Neural progenitor cell (in vitro differentiated cells): ENCODE results near the gene ALDH2. TPM values are rescaled to one million over a fixed set of nuclear protein-coding genes. Genes with fewer than 3 reads are reported as not detected.

Experiments
- DNase-seq: peaks from one replicate; pipeline ENCODE4 v3.0.0-alpha.2; 2016; ENCODE audit warnings: low spot score
- H2AFZ ChIP-seq: fragments of 200-600 bp; sonication (generic); replicated peaks from 2 replicates; pipeline ENCODE4 v1.6.1; 2016; ENCODE audit warnings: antibody characterized with exemption
- H3F3A ChIP-seq: fragments of 200-600 bp; sonication (generic); 2 replicates; pipeline ENCODE4 v1.6.1; 2016; ENCODE audit warnings: antibody characterized with exemption, low read depth
- H3K27ac ChIP-seq: fragments of 200-600 bp; sonication (generic); 2 replicates; pipeline ENCODE4 v1.5.1; 2016; ENCODE audit warnings: mild to moderate bottlenecking
- H3K27me3 ChIP-seq: fragments of 200-600 bp; sonication (generic); 2 replicates; pipeline ENCODE4 v1.6.1; 2016; ENCODE audit warnings: mild to moderate bottlenecking, moderate library complexity
- H3K36me3 ChIP-seq: fragments of 200-600 bp; sonication (generic); 2 replicates; pipeline ENCODE4 v1.5.1; 2016
- H3K4me1 ChIP-seq: fragments of 200-600 bp; sonication (generic); 2 replicates; pipeline ENCODE4 v1.6.1; 2016; ENCODE audit warnings: mixed run types
- H3K4me2 ChIP-seq: fragments of 200-600 bp; sonication (generic); 2 replicates; pipeline ENCODE4 v1.6.1; 2016
- H3K4me3 ChIP-seq: fragments of 200-600 bp; sonication (generic); 2 replicates; pipeline ENCODE4 v1.5.1; 2016
- H3K79me2 ChIP-seq: fragments of 200-600 bp; sonication (generic); 2 replicates; pipeline ENCODE4 v1.6.1; 2016; ENCODE audit warnings: low read depth
- H3K9ac ChIP-seq: fragments of 200-600 bp; sonication (generic); 2 replicates; pipeline ENCODE4 v1.6.1; 2016
- H3K9me3 ChIP-seq: fragments of 200-600 bp; sonication (generic); 2 replicates; pipeline ENCODE4 v1.5.1; 2016; ENCODE audit warnings: low read depth
- H4K20me1 ChIP-seq: fragments of 200-600 bp; sonication (generic); 2 replicates; pipeline ENCODE4 v1.6.1; 2016; ENCODE audit warnings: low read depth
- H3K27ac Mint-ChIP-seq: 3 replicates; pipeline ENCODE4 v1.8.0; 2021; ENCODE audit warnings: mixed read lengths
- H3K27me3 Mint-ChIP-seq: 2 replicates; pipeline ENCODE4 v1.8.0; 2022; ENCODE audit warnings: low read depth, mild to moderate bottlenecking, inconsistent platforms, moderate library complexity, mixed read lengths; ENCODE audit not compliant: insufficient read depth
- H3K36me3 Mint-ChIP-seq: 3 replicates; pipeline ENCODE4 v1.8.0; 2021; ENCODE audit warnings: mixed read lengths
- H3K4me1 Mint-ChIP-seq: 3 replicates; pipeline ENCODE4 v1.8.0; 2021; ENCODE audit warnings: mixed read lengths
- H3K4me3 Mint-ChIP-seq: 3 replicates; pipeline ENCODE4 v1.8.0; 2021; ENCODE audit warnings: mild to moderate bottlenecking, moderate library complexity, mixed read lengths
- H3K9me3 Mint-ChIP-seq: 3 replicates; pipeline ENCODE4 v1.8.0; 2020; ENCODE audit warnings: mixed read lengths
- EZH2 ChIP-seq: fragments of 200-600 bp; sonication (generic); IDR thresholded peaks from 2 replicates; pipeline ENCODE4 v1.6.1; 2017; ENCODE audit warnings: antibody characterized with exemption, mild to moderate bottlenecking, moderate library complexity
- EZH2phosphoT487 ChIP-seq: fragments of 200-600 bp; sonication (generic); IDR thresholded peaks from 2 replicates; pipeline ENCODE4 v1.6.1; 2017; ENCODE audit warnings: antibody characterized with exemption
- total RNA-seq: library from RNA; depleted of rRNA; stranded (reverse); fragments of >200 nt; gene quantifications from 2 replicates; pipeline ENCODE4 v1.2.3, GENCODE V29; 2015; ENCODE audit warnings: low replicate concordance
- TF ChIP-seq, protein P1 (sequence below): fragments of 200-600 bp; sonication (generic); IDR thresholded peaks from 2 replicates; pipeline ENCODE4 v1.5.1; 2017; ENCODE audit warnings: antibody characterized with exemption, mild to moderate bottlenecking

ALDH2 gene
- total RNA-seq, 1 donor from 2014 or later: 60.0 TPM

DNA sequence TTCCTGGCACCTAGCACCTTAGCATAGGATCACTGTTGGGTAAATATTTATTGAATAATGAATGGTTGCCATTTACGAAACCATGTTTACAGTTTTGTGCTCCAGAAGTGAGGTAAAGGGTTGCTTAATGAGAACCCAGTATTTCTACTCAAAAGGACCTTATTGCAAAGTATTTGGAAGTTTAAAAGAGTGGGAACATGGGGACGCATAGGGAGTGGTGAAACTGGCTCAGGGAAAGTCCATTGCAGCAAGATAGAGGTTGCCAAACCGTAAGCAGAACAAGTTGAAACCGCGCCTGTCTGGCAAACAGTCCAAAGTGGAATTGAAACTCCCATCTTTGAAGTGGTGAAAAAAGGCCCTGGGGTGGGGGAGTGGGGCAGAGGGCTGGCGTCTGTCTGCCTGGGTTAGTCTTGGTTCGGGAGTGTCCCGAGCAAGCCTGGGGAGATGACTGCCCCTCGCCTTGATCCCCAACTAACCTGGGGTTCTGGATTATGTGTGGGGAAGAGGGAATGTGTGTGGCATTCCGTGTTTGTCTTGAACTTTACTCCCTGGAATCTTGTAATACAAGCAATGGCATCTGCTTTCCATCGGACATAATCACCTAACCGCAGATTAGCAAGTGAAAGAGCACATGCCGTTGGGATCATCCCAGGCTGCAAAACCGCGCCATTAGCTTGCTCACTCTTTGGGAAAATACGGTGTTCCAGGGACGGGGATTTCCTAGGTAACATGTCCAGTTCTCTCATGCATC lies 7.2 kb downstream of the ALDH2 start:
- Histone ChIP-seq H3K4me1 (peaks cover 8% of the 10 kb centered on the region), H3K79me2 (peaks cover 40% of the 10 kb centered on the region), H3K9ac (no peak overlapping the region), H3K4me3 (no peak overlapping the region), H2AFZ (no peak overlapping the region), H3K4me2 (no peak overlapping the region), H3K9me3 (no peaks in the 10 kb centered on the region), H3K36me3 (no peaks in the 10 kb centered on the region), H3K27me3 (no peaks in the 10 kb centered on the region), H3K27ac (no peak overlapping the region), H3F3A (peaks cover 6% of the 10 kb centered on the region), H4K20me1 (peaks cover 32% of the 10 kb centered on the region)
- Mint-ChIP-seq H3K27me3 (peaks cover 4% of the 10 kb centered on the region), H3K9me3 (no peaks in the 10 kb centered on the region), H3K27ac (no peak overlapping the region), H3K4me1 (peaks cover 18% of the 10 kb centered on the region), H3K36me3 (peaks cover 9% of the 10 kb centered on the region), H3K4me3 (no peak overlapping the region)
- peak; percentile 37 for DNase-seq
- TF ChIP-seq, protein P1, sequence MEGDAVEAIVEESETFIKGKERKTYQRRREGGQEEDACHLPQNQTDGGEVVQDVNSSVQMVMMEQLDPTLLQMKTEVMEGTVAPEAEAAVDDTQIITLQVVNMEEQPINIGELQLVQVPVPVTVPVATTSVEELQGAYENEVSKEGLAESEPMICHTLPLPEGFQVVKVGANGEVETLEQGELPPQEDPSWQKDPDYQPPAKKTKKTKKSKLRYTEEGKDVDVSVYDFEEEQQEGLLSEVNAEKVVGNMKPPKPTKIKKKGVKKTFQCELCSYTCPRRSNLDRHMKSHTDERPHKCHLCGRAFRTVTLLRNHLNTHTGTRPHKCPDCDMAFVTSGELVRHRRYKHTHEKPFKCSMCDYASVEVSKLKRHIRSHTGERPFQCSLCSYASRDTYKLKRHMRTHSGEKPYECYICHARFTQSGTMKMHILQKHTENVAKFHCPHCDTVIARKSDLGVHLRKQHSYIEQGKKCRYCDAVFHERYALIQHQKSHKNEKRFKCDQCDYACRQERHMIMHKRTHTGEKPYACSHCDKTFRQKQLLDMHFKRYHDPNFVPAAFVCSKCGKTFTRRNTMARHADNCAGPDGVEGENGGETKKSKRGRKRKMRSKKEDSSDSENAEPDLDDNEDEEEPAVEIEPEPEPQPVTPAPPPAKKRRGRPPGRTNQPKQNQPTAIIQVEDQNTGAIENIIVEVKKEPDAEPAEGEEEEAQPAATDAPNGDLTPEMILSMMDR: no peak
- TF ChIP-seq EZH2phosphoT487: no peak
- no peak for TF ChIP-seq EZH2

DNA sequence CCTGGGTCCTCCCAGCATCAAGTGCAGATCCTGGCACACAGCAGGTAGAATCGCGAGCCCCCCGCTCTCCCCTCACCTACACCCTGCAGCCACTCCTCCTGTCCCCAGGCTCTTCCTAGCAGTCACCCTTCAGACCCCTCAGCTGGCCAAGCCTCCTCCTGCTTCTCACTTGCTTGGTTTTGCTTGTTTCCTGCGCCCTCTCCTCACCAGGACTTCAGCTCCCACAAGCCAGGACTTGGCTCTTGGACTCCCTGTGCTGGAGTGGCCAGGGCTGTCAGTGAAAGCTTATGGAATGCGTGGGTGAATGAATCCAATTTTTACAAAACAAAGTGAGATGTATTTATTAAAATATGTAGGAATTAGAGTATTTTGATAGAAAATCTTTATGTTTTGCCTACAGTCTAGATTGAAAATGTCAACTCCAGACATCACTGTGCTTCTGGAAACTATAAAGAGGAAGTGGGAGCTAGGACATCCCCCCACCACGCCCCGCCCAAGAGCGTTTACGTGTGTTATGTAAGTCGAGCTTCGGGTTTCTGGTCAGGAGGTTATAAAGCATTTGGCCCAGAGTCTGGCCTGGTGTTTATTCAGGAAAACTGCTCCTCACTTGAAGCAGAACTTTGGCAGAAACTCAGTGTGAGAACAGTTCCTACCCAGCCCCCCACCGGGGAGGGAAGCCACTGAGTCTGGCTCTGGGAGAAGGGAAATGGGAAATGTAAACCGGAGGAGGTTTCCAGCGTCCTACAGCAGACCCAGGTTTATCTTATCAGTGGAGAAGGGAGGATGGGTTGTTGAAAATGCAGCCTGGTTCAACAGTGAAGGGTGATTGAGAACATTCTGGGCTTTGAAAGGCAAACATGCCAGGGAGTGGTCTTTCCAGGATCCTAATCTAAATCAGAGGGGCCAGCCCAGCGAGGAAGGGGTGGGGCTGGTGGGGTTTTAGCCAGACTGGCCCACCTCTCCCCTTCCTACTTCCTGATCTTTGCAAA lies 8.8 kb downstream of the ALDH2 start:
- no peak for DNase-seq
- Histone ChIP-seq H3K27me3 (no peaks in the 10 kb centered on the region), H3K4me1 (peaks cover 8% of the 10 kb centered on the region), H3K79me2 (peaks cover 25% of the 10 kb centered on the region), H2AFZ (no peak overlapping the region), H3K36me3 (no peaks in the 10 kb centered on the region), H4K20me1 (peaks cover 30% of the 10 kb centered on the region), H3K4me2 (no peak overlapping the region), H3K9me3 (no peaks in the 10 kb centered on the region), H3K27ac (no peak overlapping the region), H3K4me3 (no peak overlapping the region), H3F3A (peaks cover 6% of the 10 kb centered on the region), H3K9ac (no peak overlapping the region)
- TF ChIP-seq, protein P1: no peak
- TF ChIP-seq EZH2phosphoT487 (no peak), EZH2 (no peak)
- Mint-ChIP-seq H3K36me3 (peaks cover 10% of the 10 kb centered on the region), H3K4me3 (no peak overlapping the region), H3K9me3 (no peaks in the 10 kb centered on the region), H3K27me3 (no peaks in the 10 kb centered on the region), H3K27ac (no peak overlapping the region), H3K4me1 (peaks cover 18% of the 10 kb centered on the region)

DNA sequence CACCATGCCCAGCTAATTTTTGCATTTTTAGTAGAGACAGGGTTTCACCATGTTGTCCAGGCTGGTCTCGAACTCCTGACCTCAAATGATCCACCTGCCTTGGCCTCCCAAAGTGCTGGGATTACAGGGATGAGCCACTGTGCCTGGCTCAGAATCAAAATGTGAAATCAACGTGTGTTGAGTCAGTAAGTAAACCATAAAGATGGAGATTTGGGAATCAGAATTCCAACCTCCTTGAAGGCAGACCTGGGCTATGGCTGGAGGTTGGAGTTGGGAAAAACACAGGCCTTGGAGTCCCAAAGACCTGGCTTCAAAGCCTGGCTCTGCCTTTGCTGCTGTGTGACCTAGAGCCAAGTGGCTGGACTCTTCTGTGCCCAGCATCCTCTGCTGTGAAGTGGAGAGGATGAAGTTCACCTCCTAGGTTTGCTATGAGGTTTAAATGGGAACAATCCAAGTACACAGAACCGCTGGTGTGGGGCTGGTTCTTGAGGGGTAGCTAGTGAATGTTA lies 10.2 kb downstream of the ALDH2 start:
- no peak overlapping the region for H3K27ac ChIP-seq
- H3K4me1 Mint-ChIP-seq: peaks cover 18% of the 10 kb centered on the region
- no peak overlapping the region for H3K4me2 ChIP-seq
- H3K27me3 Mint-ChIP-seq: no peaks in the 10 kb centered on the region
- peaks cover 8% of the 10 kb centered on the region for H3K4me1 ChIP-seq
- H3K27ac Mint-ChIP-seq: peak overlapping the region; percentile 53
- H3K79me2 ChIP-seq: peaks cover 15% of the 10 kb centered on the region
- no peak overlapping the region for H3K4me3 Mint-ChIP-seq
- H3K36me3 ChIP-seq: no peaks in the 10 kb centered on the region
- no peak for DNase-seq
- H4K20me1 ChIP-seq: peaks cover 26% of the 10 kb centered on the region
- H3F3A ChIP-seq: peaks cover 6% of the 10 kb centered on the region
- H3K36me3 Mint-ChIP-seq: peaks cover 22% of the 10 kb centered on the region
- H3K4me3 ChIP-seq: no peak overlapping the region
- H3K9ac ChIP-seq: no peak overlapping the region
- no peak for TF ChIP-seq EZH2
- no peak overlapping the region for H2AFZ ChIP-seq
- no peaks in the 10 kb centered on the region for H3K27me3 ChIP-seq
- no peaks in the 10 kb centered on the region for H3K9me3 Mint-ChIP-seq
- H3K9me3 ChIP-seq: no peaks in the 10 kb centered on the region
